OCI-M1 (cell line): Measurements from ENCODE around the gene RNF41.

Experiments used
- DNase-seq: peaks from one replicate; lab custom pipeline; 2025; lab: John Stamatoyannopoulos, UW

RNF41 gene

GRCh38 chr12:56152756-56153677 is 68.7 kb downstream of the RNF41 start:
- no peak for DNase-seq
